IMR-90 (cell line): ENCODE results near the gene PACS1. TPM values are rescaled to one million over a fixed set of nuclear protein-coding genes. Genes with fewer than 3 reads are reported as not detected.

Experiments used
- ATAC-seq: fragments of 200-7000 bp; cut with Tn5 transposase; 2 replicates; pipeline ENCODE4 v1.9.1; 2020; ENCODE audit warnings: low read depth, mild to moderate bottlenecking, moderate library complexity
- BruUV-seq: library from RNA; stranded (reverse); fragments of 400-500 nt; replicated peaks from 2 replicates; lab custom pipeline; 2021; lab: Mats Ljungman, UMichigan
- CTCF ChIA-PET: fragments of 300-600 bp; formaldehyde crosslinking; extraction: SDS; loops from one replicate; lab custom pipeline; 2021; ENCODE audit warnings: antibody characterized with exemption; lab: Yijun Ruan, JAX
- POLR2A ChIA-PET: fragments of 300-600 bp; sonication (Branson Sonifier 250); formaldehyde crosslinking; loops from one replicate; lab custom pipeline; 2022; ENCODE audit warnings: antibody characterized with exemption; ENCODE audit not compliant: unreplicated experiment; lab: Charles Lee
- DNase-seq: peaks from one replicate; pipeline ENCODE4 v3.0.0; 2013
- H2AFZ ChIP-seq: replicated peaks from 2 replicates; pipeline ENCODE3; 2013; ENCODE audit warnings: low read length, mild to moderate bottlenecking; ENCODE audit not compliant: poor library complexity
- H2AK5ac ChIP-seq: 2 replicates; pipeline ENCODE4 v1.6.1; 2013; ENCODE audit warnings: low read depth, low read length, inconsistent platforms
- H2AK9ac ChIP-seq: replicated peaks from 2 replicates; pipeline ENCODE3; 2013; ENCODE audit warnings: mild to moderate bottlenecking, low read depth, low read length, moderate library complexity; ENCODE audit not compliant: poor library complexity
- H2BK120ac ChIP-seq: 2 replicates; pipeline ENCODE4 v1.6.1; 2013; ENCODE audit warnings: low read depth, low read length, inconsistent platforms
- H2BK15ac ChIP-seq: 3 replicates; pipeline ENCODE4 v1.6.1; 2013; ENCODE audit warnings: low read depth, low read length, inconsistent platforms
- H2BK20ac ChIP-seq: 2 replicates; pipeline ENCODE4 v1.6.1; 2013; ENCODE audit warnings: low read depth, mild to moderate bottlenecking, inconsistent platforms, low read length, moderate library complexity
- H2BK5ac ChIP-seq: 2 replicates; pipeline ENCODE4 v1.6.1; 2013; ENCODE audit warnings: mild to moderate bottlenecking, low read depth, low read length, inconsistent platforms; ENCODE audit not compliant: poor library complexity, severe bottlenecking
- H3K14ac ChIP-seq: replicated peaks from 2 replicates; pipeline ENCODE4 v1.6.1; 2013; ENCODE audit warnings: low read depth, low read length, inconsistent platforms
- H3K18ac ChIP-seq: 2 replicates; pipeline ENCODE4 v1.6.1; 2013; ENCODE audit warnings: low read depth, low read length, control low read depth
- H3K23ac ChIP-seq: 2 replicates; pipeline ENCODE4 v1.6.1; 2013; ENCODE audit warnings: low read depth, low read length, inconsistent platforms
- H3K27ac ChIP-seq: 2 replicates; pipeline ENCODE4 v1.5.1; 2013; ENCODE audit warnings: mild to moderate bottlenecking, control low read depth, low read length; ENCODE audit not compliant: insufficient read depth
- H3K27me3 ChIP-seq: 2 replicates; pipeline ENCODE4 v1.6.1; 2013; ENCODE audit warnings: low read length; ENCODE audit not compliant: control insufficient read depth, insufficient read depth
- H3K36me3 ChIP-seq: 2 replicates; pipeline ENCODE4 v1.6.1; 2013; ENCODE audit warnings: low read length, mixed read lengths; ENCODE audit not compliant: control insufficient read depth, insufficient read depth
- H3K4ac ChIP-seq: 2 replicates; pipeline ENCODE4 v1.6.1; 2013; ENCODE audit warnings: low read depth, low read length, inconsistent platforms
- H3K4me1 ChIP-seq: 2 replicates; pipeline ENCODE4 v1.6.1; 2013; ENCODE audit warnings: low read length, mixed read lengths; ENCODE audit not compliant: control insufficient read depth, insufficient read depth
- H3K4me2 ChIP-seq: 2 replicates; pipeline ENCODE4 v1.6.1; 2013; ENCODE audit warnings: low read depth, mild to moderate bottlenecking, control low read depth, low read length, moderate library complexity
- H3K4me3 ChIP-seq: 2 replicates; pipeline ENCODE4 v1.5.1; 2013; ENCODE audit warnings: low read depth, mild to moderate bottlenecking, control low read depth, low read length, moderate library complexity; ENCODE audit not compliant: insufficient read depth
- H3K56ac ChIP-seq: 2 replicates; pipeline ENCODE4 v1.6.1; 2013; ENCODE audit warnings: low read length, inconsistent platforms; ENCODE audit not compliant: insufficient read depth; ENCODE audit errors: extremely low read depth
- H3K79me1 ChIP-seq, 2 experiments: 2 replicates each; pipeline ENCODE4 v1.6.1; 2013; ENCODE audit warnings: low read length in 2 of 2, inconsistent platforms in 1 of 2, low read depth in 1 of 2
- H3K9ac ChIP-seq: 2 replicates; pipeline ENCODE4 v1.6.1; 2013; ENCODE audit warnings: low read depth, low read length, control low read depth
- H3K9me1 ChIP-seq: 2 replicates; pipeline ENCODE4 v1.6.1; 2013; ENCODE audit warnings: low read length, inconsistent platforms; ENCODE audit not compliant: insufficient read depth
- H3K9me3 ChIP-seq: 2 replicates; pipeline ENCODE4 v1.6.1; 2013; ENCODE audit warnings: low read length; ENCODE audit not compliant: control insufficient read depth, insufficient read depth
- H4K20me1 ChIP-seq: 2 replicates; pipeline ENCODE4 v1.6.1; 2013; ENCODE audit warnings: low read length, inconsistent platforms; ENCODE audit not compliant: insufficient read depth
- H4K5ac ChIP-seq: 2 replicates; pipeline ENCODE4 v1.6.1; 2013; ENCODE audit warnings: mild to moderate bottlenecking, low read depth, low read length, control low read depth
- H4K8ac ChIP-seq, 2 experiments: 2 replicates each; pipeline ENCODE4 v1.6.1; 2013; ENCODE audit warnings: low read depth in 2 of 2, low read length in 2 of 2, control low read depth in 1 of 2, inconsistent platforms in 1 of 2
- H4K91ac ChIP-seq: 2 replicates; pipeline ENCODE4 v1.6.1; 2013; ENCODE audit warnings: low read depth, low read length, inconsistent platforms; ENCODE audit not compliant: insufficient read depth
- CTCF ChIP-seq: conservative IDR thresholded peaks from 2 replicates; pipeline ENCODE4 v1.5.1; 2012; ENCODE audit warnings: mild to moderate bottlenecking, low read depth, low read length, improper control_type of control experiment
- ELK1 ChIP-seq: fragments of 150-350 bp; IDR thresholded peaks from 2 replicates; pipeline ENCODE4 v1.6.1; 2016; ENCODE audit warnings: low read depth, mild to moderate bottlenecking, low read length, moderate library complexity, borderline replicate concordance
- FOS ChIP-seq: fragments of 150-350 bp; IDR thresholded peaks from 2 replicates; pipeline ENCODE4 v1.6.1; 2016; ENCODE audit warnings: low read depth, low read length
- NFE2L2 ChIP-seq: fragments of 150-350 bp; IDR thresholded peaks from 2 replicates; pipeline ENCODE4 v1.6.1; 2016; ENCODE audit warnings: low read depth, mild to moderate bottlenecking, low read length
- POLR2A ChIP-seq: IDR thresholded peaks from 2 replicates; pipeline ENCODE4 v1.6.1; 2012; ENCODE audit warnings: mild to moderate bottlenecking, low read depth, low read length
- RAD21 ChIP-seq: IDR thresholded peaks from 2 replicates; pipeline ENCODE4 v1.6.1; 2012; ENCODE audit warnings: low read length, improper control_type of control experiment
- RCOR1 ChIP-seq: IDR thresholded peaks from 2 replicates; pipeline ENCODE4 v1.6.1; 2012; ENCODE audit warnings: mild to moderate bottlenecking, low read length, improper control_type of control experiment; ENCODE audit not compliant: insufficient replicate concordance
- RFX5 ChIP-seq: IDR thresholded peaks from 2 replicates; pipeline ENCODE4 v1.8.0; 2012; ENCODE audit warnings: low read depth, mild to moderate bottlenecking, low read length, moderate library complexity
- SMC3 ChIP-seq: fragments of 150-350 bp; IDR thresholded peaks from 2 replicates; pipeline ENCODE4 v1.6.1; 2016; ENCODE audit warnings: low read depth, mild to moderate bottlenecking, antibody characterized with exemption, low read length, moderate library complexity
- WGBS, 2 experiments: methylation state at CpG; one replicate each; pipeline versions ENCODE4 v1.1.5 to v1.1.7; 2013; ENCODE audit warnings: missing lambda C conversion rate in 2 of 2; ENCODE audit not compliant: insufficient read length in 1 of 2; ENCODE audit errors: extremely low coverage in 2 of 2; 5-methylcytosine and 5-hydroxymethylcytosine counted together
- dilution Hi-C: fragments of 300-500 bp; cut with HindIII; formaldehyde crosslinking; loops from one replicate; pipeline ENCODE4 v1.14.3; 2018; ENCODE audit warnings: low sequenced_read_pairs; ENCODE audit not compliant: unreplicated experiment
- in situ Hi-C: fragments of 300-500 bp; cut with MboI; formaldehyde crosslinking; loops from 3 replicates; pipeline ENCODE4 v1.14.3; 2019; ENCODE audit warnings: low sequenced_read_pairs, inconsistent platforms, mixed read lengths
- intact Hi-C: fragments of 100-400 bp; cut with micrococcal nuclease; formaldehyde crosslinking; loops from 2 replicates; pipeline ENCODE4 v1.10.0; 2022
- polyA plus RNA-seq, 3 experiments: library from polyadenylated mRNA; depleted of rRNA; stranded (reverse); fragments of >200 nt; gene quantifications; 2 replicates each; pipeline ENCODE4 v1.2.3, GENCODE V29; 2012; ENCODE audit warnings: low replicate concordance in 1 of 3
- total RNA-seq: library from RNA; depleted of rRNA; stranded (reverse); fragments of >200 nt; gene quantifications from 2 replicates; pipeline ENCODE4 v1.2.3, GENCODE V29; 2012

PACS1 gene
- total and polyA plus RNA-seq, 2 of the 4 experiments (the other 2 are of a cell fraction): 7.3 to 32.0 TPM

DNA sequence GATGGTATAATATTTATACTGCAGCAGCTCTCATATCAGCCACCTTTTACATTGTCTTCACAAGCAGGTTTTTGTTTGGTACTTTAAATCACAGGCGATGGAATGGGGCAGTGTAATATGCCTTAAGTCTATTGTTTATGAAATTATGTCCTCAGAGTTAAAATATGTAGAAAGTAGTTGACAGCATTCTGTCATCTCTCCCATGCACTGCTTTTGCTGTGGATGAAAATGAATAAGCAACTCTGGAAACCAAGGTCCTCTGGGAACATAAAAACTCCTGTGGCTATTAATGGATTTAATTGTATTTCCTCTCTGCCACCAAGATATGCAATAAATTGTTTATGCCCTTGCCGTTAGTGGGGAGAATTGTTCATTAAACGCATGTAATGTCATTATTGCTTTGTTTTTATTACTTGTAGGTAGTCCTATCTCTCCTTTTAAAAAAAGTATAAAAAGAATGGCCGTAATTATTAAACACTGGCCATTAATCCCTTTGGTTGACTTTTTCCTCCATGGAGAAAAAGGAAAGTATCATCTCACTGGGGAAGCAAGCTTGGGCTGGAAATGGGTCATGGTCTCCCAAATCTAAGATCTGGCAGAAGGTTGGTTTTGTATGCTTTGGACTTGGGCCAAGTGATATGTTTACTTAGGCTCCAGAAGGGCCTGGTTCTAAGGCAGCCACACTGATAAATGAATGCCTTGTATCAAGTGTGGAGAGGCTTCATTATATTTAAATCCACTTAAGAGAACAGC lies 13.1 kb downstream of the PACS1 start (continued):
- TF ChIP-seq SMC3: no peak

DNA sequence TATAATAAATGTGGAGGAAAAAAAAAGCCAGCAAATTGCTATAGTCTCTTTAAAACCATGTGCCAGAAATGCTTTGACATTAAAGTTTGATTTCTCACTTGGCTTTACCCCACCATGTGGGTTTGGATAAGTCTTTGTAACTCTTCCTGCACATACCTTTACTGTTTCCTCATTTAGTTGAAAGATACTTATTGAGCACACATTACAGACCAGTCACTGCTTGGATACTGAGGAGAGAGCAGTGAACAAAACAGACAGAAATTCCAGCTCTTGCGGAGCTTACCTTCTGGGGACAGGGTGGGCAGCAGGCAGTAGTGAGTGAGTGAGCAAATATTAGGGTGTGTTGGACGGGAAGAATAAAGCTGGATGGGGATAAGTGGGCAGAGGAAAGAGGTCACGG lies 13.7 kb downstream of the PACS1 start:
- H3K4me2 ChIP-seq: no peak overlapping the region

More for the DNA sequence above, 13.7 kb downstream of the PACS1 start:
- POLR2A ChIA-PET: interaction anchor here (0.6 kb wide), 1 partner anchor 58 kb away, joined by 9 read pairs; no protein-coding TSS in a partner anchor
- no peak overlapping the region for H4K91ac ChIP-seq
- H4K5ac ChIP-seq: no peak overlapping the region
- H3K9ac ChIP-seq: no peak overlapping the region
- no peak; the same call in 1 of the 2 replicates for ATAC-seq
- in situ Hi-C loops: no loop called here
- TF ChIP-seq RAD21 (no peak), POLR2A (no peak), NFE2L2 (no peak), CTCF (no peak), FOS (no peak), RCOR1 (no peak), RFX5 (no peak), ELK1 (no peak)
- H3K79me1 ChIP-seq: peaks cover 28 to 81% of the 10 kb centered on the region in 2 experiments
- H3K56ac ChIP-seq: no peak overlapping the region
- no TSS peak for BruUV-seq
- H3K23ac ChIP-seq: no peak overlapping the region
- H3K4ac ChIP-seq: 0 out of 2 replicates have a peak overlapping the region, but pooled peaks have one; percentile 42
- no peak overlapping the region; the same call in 1 of the 2 replicates for H2AK5ac ChIP-seq
- peaks cover 71% of the 10 kb centered on the region for H4K20me1 ChIP-seq
- H3K27me3 ChIP-seq: no peaks in the 10 kb centered on the region
- no peak for DNase-seq
- H3K27ac ChIP-seq: no peak overlapping the region
- H3K9me1 ChIP-seq: peaks cover 14% of the 10 kb centered on the region
- no peak overlapping the region for H2AK9ac ChIP-seq
- no peak overlapping the region for H2BK120ac ChIP-seq
- H3K18ac ChIP-seq: no peak overlapping the region
- H2BK20ac ChIP-seq: no peak overlapping the region
- dilution Hi-C loops: no loop called here
- 92% methylated on average over 2 of the region's 3 CpGs; no CpG with 5 or more reads in 1 of the 2 experiments for WGBS, 2 experiments
- CTCF ChIA-PET: no interaction called here
- no peak overlapping the region for H2AFZ ChIP-seq
- no peaks in the 10 kb centered on the region for H3K36me3 ChIP-seq
- H2BK5ac ChIP-seq: no peak overlapping the region
- peak overlapping the region; percentile 40; the same call in 1 of the 2 replicates for H3K14ac ChIP-seq
- no peak overlapping the region for H3K4me3 ChIP-seq
- peaks cover 21% of the 10 kb centered on the region for H3K4me1 ChIP-seq
- H2BK15ac ChIP-seq: no peak overlapping the region
- no peak overlapping the region for H4K8ac ChIP-seq
- no peaks in the 10 kb centered on the region for H3K9me3 ChIP-seq
- intact Hi-C loops: loop anchor here (5.0 to 10.0 kb wide), 2 partner anchors 34 to 121 kb away; no protein-coding TSS in a partner anchor
